Activated T-helper 1 cell treated with anti-CD3 and anti-CD28 coated beads, Interleukin-12 subunit alpha, Interleukin-12 subunit beta, Interleukin-2, Interleukin-4 antibody, amounts not matched to agents 30 ng/mL and 10 ng/mL and 1 ng/mL, durations not matched to agents 14 hours and 24 hours and 36 hours (primary cell): ENCODE results near the gene SERPINE2. TPM values are rescaled to one million over a fixed set of nuclear protein-coding genes. Genes with fewer than 3 reads are reported as not detected.
A peak's percentile ranks its signal among the peaks of the same experiment; 100 is the strongest.

Experiments used
- DNase-seq: peaks from one replicate; pipeline ENCODE4 v3.0.0; 2021; ENCODE audit warnings: low spot score
- H3K27ac Mint-ChIP-seq: one replicate; pipeline ENCODE4 v1.8.0; 2021; ENCODE audit warnings: mild to moderate bottlenecking, mixed read lengths
- H3K27me3 Mint-ChIP-seq: one replicate; pipeline ENCODE4 v1.8.0; 2022; ENCODE audit warnings: mild to moderate bottlenecking, moderate library complexity, mixed read lengths; ENCODE audit not compliant: insufficient read depth
- H3K36me3 Mint-ChIP-seq: one replicate; pipeline ENCODE4 v1.8.0; 2021; ENCODE audit warnings: low read depth, mixed read lengths
- H3K4me1 Mint-ChIP-seq: one replicate; pipeline ENCODE4 v1.8.0; 2021; ENCODE audit warnings: low read depth, mixed read lengths
- H3K4me3 Mint-ChIP-seq: one replicate; pipeline ENCODE4 v1.8.0; 2021; ENCODE audit warnings: mild to moderate bottlenecking, moderate library complexity, mixed read lengths
- H3K9me3 Mint-ChIP-seq: one replicate; pipeline ENCODE4 v1.8.0; 2021; ENCODE audit warnings: mixed read lengths
- intact Hi-C: fragments of 100-400 bp; cut with micrococcal nuclease; formaldehyde crosslinking; loops from one replicate; pipeline ENCODE4 v1.15.1; 2024
- total RNA-seq: library from RNA; stranded (reverse); gene quantifications from 2 replicates; pipeline ENCODE4 v1.2.3, GENCODE V29; 2022

SERPINE2 gene, protein sequence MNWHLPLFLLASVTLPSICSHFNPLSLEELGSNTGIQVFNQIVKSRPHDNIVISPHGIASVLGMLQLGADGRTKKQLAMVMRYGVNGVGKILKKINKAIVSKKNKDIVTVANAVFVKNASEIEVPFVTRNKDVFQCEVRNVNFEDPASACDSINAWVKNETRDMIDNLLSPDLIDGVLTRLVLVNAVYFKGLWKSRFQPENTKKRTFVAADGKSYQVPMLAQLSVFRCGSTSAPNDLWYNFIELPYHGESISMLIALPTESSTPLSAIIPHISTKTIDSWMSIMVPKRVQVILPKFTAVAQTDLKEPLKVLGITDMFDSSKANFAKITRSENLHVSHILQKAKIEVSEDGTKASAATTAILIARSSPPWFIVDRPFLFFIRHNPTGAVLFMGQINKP
- total RNA-seq, result 28.8 and 29.7 TPM in 2 replicates

DNA sequence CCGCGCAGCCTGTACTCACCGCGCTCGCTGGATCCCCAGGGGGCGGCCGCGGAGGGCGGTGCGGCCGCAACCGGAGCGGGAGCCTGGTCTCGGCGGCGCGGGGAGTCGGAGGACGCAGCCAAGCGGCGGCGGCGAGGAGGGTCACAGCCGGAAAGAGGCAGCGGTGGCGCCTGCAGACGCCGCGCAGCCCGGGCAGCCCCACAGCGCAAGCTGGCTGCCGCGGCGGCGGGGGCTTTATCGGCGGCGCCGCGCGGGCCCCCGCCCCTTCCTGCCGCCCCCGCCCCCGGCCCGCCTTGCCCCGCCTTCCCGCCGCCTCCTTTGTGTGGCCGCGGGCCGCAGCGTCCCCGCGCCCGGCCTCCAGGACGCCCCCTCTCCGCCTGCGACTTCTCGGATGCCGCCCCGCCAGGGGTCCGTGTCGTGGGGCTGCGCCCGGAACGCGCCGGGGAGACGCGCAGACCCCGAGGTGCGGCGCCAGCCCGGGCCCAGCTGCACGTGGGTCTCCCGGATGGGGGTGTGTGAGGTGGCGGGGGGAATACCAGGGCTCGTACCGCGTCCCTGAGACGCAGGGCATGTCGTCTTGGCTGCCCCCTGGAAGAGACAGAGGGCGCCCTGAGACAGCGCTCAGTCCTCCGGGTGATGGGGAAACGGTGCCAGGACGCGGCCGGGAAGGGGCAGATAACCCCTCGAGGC is at the start of gene SERPINE2:
SERPINE2 (minus strand) TSS at position 207 of the 690 bp plus-strand sequence. CDS start 37,386 bp downstream, outside the sequence.
- Mint-ChIP-seq H3K27ac (peak within 1 kb of the TSS; percentile 82), H3K4me1 (peaks cover 26% of the 10 kb centered on the region), H3K4me3 (peak within 1 kb of the TSS; percentile 97), H3K36me3 (peaks cover 6% of the 10 kb centered on the region), H3K27me3 (peaks cover 38% of the 10 kb centered on the region), H3K9me3 (no peaks in the 10 kb centered on the region)
- intact Hi-C loops, result loop anchor here (1.0 to 5.0 kb wide), 5 partner anchors 28 to 546 kb away; partner anchors contain the start of genes AP1S3 and CUL3
- peak; percentile 46 for DNase-seq

DNA sequence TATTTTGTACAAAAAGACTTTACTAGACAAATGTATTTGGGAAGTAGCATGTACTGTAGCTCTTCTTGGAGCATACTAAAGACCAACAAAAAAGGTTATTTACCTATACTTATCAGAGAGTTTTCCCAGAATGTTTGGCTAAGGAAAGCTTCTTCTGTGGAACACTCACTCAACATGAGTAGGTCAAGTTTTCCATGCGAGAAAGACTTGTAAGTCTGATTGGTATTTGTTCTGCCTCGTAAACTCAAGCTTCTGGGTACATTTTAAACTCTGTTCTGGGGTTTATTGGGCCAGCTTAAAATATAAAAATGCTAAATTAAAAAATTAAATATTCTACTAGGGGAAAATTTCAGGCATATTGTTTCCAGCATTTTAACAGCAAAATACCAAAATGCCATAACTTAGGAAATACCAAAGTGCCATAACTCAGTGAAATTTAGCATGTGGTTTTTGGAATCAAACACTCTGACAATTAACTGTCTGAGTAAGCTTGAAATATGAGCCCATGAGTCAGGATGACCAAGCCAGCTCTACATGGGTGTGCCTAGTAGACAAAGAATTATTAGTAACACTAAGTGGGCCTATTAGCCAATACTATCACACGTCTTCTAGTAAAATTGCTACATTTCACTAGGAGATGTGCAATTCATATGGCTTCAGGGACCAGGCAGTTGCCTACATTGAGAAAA is 47.3 kb upstream of the SERPINE2 start:
- Mint-ChIP-seq H3K4me1 (no peaks in the 10 kb centered on the region), H3K27me3 (no peaks in the 10 kb centered on the region), H3K36me3 (no peaks in the 10 kb centered on the region), H3K9me3 (no peaks in the 10 kb centered on the region), H3K27ac (no peak overlapping the region), H3K4me3 (no peak overlapping the region)
- intact Hi-C loops, result no loop called here
- DNase-seq, result no peak

DNA sequence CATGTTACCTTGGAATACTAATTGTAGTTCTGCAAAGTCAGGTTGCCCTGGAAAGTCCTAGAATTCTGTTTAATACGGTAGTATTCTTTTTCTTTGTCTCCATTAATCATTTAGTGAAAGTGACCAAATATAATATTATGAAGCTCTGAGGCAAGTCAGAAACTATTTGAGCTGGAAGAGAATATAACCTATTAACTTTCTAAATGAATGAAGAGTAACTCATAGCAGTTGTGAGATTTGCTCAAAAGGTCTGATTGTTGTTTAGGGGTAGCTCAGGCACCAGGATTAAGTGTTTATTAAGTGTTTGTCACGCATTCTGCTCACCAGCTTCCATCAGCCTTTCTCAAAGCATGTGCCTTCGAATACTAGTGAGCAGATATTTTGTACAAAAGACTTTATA is 46.7 kb upstream of the SERPINE2 start:
- intact Hi-C loops, result no loop called here
- Mint-ChIP-seq H3K9me3 (no peaks in the 10 kb centered on the region), H3K27ac (no peak overlapping the region), H3K36me3 (no peaks in the 10 kb centered on the region), H3K4me3 (no peak overlapping the region), H3K27me3 (no peaks in the 10 kb centered on the region), H3K4me1 (no peaks in the 10 kb centered on the region)
- DNase-seq, result no peak

DNA sequence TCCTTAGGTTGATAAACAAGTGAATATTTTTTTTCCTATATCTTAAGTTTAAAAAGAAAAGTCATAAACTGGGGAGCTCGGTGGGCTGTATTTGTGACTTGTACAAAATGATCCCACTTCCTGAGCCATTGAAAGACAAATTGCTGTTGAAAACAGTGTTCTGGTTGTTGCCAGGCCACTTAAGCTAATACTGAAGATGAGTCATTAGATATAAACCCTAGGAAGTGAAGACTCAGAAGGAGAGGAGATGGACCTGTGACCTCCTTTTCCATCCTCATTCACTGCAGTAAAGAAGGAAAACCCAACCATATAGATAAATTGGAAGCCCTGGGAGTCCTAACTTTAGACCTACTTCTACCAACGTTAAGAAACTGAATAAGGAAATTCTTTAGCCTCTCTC is 46.2 kb upstream of the SERPINE2 start:
- intact Hi-C loops, result no loop called here
- Mint-ChIP-seq H3K27me3 (no peaks in the 10 kb centered on the region), H3K9me3 (no peaks in the 10 kb centered on the region), H3K36me3 (no peaks in the 10 kb centered on the region), H3K4me1 (no peaks in the 10 kb centered on the region), H3K27ac (no peak overlapping the region), H3K4me3 (no peak overlapping the region)
- no peak for DNase-seq

DNA sequence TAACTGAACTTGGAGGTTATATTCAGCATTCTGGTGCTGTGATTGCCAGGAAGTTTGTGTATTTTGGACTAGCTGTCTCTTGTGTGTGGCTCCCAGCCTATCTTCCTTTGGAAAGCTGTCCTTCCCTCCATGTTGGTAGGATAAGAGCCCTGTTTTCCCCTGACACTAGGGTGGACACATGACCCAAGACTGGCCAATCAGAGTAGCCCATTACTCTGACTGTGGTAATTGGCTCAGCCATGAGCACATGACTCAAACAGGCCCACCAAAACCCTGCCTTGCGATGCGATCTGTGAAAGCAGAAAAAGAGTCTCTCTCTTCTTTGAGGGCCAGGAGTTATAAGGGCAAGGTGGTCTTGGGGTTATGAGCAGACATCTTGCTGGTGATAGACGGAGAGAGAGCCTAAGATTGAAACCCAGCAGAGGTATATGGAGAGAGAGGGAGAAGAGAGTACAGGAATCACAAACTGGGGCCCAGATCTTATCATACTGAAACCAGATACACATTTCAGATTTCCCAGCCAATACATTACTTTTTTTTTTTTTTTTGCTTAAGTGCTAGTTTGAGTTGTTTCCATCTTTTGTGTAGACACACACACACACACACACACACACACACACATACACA is 45.3 kb upstream of the SERPINE2 start:
- H3K27ac Mint-ChIP-seq, result no peak overlapping the region
- intact Hi-C loops, result no loop called here
- DNase-seq, result no peak

DNA sequence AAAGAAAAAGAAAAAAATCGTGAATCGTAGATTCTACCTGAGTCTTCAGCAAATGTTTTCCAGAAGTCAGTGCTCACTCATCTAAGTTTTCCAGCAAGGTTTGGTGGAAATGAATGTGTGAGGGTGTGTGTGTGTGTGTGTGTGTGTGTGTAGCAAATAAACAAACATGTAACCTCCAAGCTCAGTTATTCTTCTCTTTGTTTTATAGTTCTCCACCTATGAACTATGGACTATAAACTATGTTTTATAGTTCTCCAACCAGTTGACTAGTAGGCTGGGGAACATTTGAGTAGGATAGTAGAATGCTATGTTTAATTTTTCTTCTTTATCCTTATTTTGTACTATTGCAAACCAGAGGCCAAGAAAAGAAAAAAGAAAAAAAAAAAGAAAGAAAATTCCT is 44.6 kb upstream of the SERPINE2 start:
- intact Hi-C loops, result no loop called here

More for the DNA sequence above, 45.3 kb upstream of the SERPINE2 start:
- H3K36me3 Mint-ChIP-seq, result peaks cover 2% of the 10 kb centered on the region
- H3K4me1 Mint-ChIP-seq, result no peaks in the 10 kb centered on the region
- no peak overlapping the region for H3K4me3 Mint-ChIP-seq
- H3K27me3 Mint-ChIP-seq, result no peaks in the 10 kb centered on the region
- H3K9me3 Mint-ChIP-seq, result no peaks in the 10 kb centered on the region

DNA sequence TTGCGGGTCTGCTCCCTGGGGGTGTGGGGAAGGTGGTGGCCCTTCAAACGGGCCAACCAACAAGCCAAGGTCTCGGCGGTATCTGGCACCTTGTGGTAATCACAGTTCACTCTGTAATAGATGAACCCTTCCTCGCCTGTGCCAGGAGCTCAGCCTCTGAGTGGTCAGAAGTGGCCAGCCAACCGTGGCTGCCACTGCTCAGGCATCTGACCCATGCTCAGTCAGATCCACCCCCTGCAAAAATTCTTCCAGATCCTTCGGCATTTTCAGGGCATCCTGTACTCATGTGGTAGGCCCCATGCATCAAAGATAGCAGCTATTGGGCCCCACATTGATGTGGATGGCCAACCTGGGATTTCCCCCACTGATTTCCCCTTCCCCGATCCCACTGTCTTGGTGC is 39.6 kb upstream of the SERPINE2 start:
- Mint-ChIP-seq H3K36me3 (peaks cover 2% of the 10 kb centered on the region), H3K4me1 (no peaks in the 10 kb centered on the region), H3K9me3 (peaks cover 3% of the 10 kb centered on the region), H3K27me3 (peaks cover 2% of the 10 kb centered on the region), H3K4me3 (no peak overlapping the region), H3K27ac (no peak overlapping the region)
- DNase-seq, result no peak
- intact Hi-C loops, result no loop called here

More for the DNA sequence above, 44.6 kb upstream of the SERPINE2 start:
- Mint-ChIP-seq H3K27me3 (no peaks in the 10 kb centered on the region), H3K4me1 (no peaks in the 10 kb centered on the region), H3K9me3 (no peaks in the 10 kb centered on the region), H3K36me3 (peaks cover 2% of the 10 kb centered on the region), H3K27ac (no peak overlapping the region), H3K4me3 (no peak overlapping the region)
- no peak for DNase-seq

DNA sequence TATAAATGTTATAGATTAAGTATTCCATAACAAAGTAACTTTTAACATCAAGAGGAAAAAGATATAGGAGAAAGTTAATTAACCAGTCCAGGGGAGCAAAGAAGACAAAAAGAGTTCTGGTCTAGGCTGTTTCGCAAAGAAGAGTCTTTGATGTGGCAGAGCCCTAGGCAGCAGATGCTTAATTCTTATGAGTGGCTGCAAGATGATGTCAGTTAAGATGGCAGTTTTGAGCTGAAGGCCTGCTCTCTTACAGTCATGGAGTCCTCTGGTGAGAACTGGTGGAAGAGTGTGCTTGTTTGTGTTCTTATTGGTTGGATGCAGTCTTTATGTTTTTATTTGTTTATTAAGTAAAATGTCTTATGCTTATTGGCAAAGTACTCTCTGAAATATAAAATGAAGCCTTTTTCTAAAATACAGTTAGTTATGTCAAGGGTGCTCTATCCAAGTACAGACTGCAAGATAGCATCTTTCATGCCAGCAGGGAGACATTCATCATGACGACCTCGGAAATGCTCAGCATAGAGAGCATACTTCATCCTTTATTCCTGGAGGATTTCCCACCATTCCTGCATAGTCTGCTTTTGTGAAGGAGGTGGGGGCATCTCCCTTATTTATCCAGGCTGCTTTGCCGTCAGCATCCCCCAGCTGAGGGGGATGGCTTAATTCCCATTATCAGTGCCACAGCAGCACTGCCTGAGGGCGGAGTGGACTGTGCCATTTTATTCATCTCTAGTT is 38.9 kb upstream of the SERPINE2 start:
- DNase-seq, result no peak
- H3K4me1 Mint-ChIP-seq, result no peaks in the 10 kb centered on the region
- intact Hi-C loops, result no loop called here
- H3K27me3 Mint-ChIP-seq, result peaks cover 2% of the 10 kb centered on the region
- H3K4me3 Mint-ChIP-seq, result no peak overlapping the region
- no peak overlapping the region for H3K27ac Mint-ChIP-seq
- peaks cover 2% of the 10 kb centered on the region for H3K36me3 Mint-ChIP-seq
- peaks cover 3% of the 10 kb centered on the region for H3K9me3 Mint-ChIP-seq

DNA sequence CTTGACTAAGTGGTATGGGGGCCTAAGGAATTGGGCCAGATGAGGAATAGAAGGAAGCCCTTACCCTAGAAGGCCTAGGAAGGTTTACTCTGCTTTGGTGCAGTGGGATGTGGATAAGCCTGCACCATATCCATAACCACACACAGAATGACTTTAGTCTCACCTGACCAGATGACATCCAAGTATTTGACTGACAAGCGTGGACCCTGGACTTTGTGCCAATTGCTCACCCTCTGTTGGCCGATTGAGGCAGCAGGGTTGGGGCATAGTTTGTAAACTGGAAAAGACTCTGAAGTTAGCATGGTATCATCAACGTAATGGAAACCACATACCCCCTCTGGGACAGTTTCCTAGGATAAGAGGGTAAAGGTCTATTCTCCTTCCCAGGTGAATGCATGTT is 36.5 kb upstream of the SERPINE2 start:
- no peaks in the 10 kb centered on the region for H3K4me1 Mint-ChIP-seq
- intact Hi-C loops, result no loop called here
- peaks cover 2% of the 10 kb centered on the region for H3K36me3 Mint-ChIP-seq
- DNase-seq, result no peak
- no peak overlapping the region for H3K4me3 Mint-ChIP-seq
- H3K27me3 Mint-ChIP-seq, result peaks cover 2% of the 10 kb centered on the region
- peaks cover 3% of the 10 kb centered on the region for H3K9me3 Mint-ChIP-seq
- H3K27ac Mint-ChIP-seq, result no peak overlapping the region

DNA sequence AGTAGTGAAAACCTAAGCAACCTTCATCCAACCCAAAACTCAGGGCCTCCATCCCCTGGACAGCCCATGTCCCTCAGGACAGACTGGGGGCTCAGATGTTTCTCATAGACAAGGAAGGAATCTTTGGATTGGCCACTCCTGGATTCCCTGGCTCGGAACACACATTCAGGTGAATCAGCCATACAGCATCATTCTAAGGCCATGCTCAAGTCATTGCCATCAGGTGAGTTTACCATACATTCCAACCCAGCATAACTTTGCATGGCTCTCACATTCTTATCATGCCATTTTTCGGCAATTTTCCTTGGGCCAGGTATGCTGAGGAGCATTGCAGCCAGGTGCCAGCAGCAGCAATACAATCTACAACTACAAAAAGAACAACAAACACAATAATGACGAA is 34.6 kb upstream of the SERPINE2 start:
- no peaks in the 10 kb centered on the region for H3K4me1 Mint-ChIP-seq
- no peak overlapping the region for H3K27ac Mint-ChIP-seq
- DNase-seq, result no peak
- H3K27me3 Mint-ChIP-seq, result peaks cover 2% of the 10 kb centered on the region
- H3K4me3 Mint-ChIP-seq, result no peak overlapping the region
- intact Hi-C loops, result no loop called here
- H3K36me3 Mint-ChIP-seq, result no peaks in the 10 kb centered on the region
- peaks cover 3% of the 10 kb centered on the region for H3K9me3 Mint-ChIP-seq

DNA sequence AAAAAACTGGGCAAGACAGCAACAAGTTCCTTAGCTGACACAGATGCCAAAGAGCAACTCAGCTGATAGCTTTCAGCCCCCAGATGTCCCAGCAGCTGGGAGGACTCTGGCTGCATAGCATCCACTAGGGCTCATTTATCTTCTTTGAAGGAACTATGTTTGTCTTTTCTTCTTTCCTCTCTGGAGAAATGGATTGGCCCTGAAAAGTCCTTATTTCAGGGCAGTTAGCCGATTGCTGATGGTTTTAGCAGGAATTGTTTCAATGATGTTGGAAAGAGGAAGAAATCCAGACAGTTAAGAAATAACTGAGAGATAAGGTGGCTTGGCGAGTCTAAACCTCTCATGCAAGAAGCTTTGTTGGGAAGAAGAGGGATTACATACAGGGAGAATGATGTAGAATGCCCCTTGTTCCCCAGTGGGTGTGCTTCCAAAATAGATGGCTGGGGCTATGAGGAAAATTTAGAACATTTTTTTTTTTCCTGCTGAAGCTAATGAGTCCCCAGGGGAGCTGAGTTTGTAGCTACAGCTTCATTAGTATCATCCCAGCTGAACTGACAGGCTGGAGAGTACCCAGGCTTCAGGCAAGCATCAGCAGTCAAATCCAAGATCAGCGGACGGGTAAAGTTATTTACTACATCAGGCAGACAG is 33.6 kb upstream of the SERPINE2 start:
- peaks cover 3% of the 10 kb centered on the region for H3K9me3 Mint-ChIP-seq
- intact Hi-C loops, result no loop called here
- DNase-seq, result no peak
- H3K27me3 Mint-ChIP-seq, result peaks cover 4% of the 10 kb centered on the region
- H3K27ac Mint-ChIP-seq, result no peak overlapping the region
- no peaks in the 10 kb centered on the region for H3K36me3 Mint-ChIP-seq
- H3K4me3 Mint-ChIP-seq, result no peak overlapping the region
- H3K4me1 Mint-ChIP-seq, result no peaks in the 10 kb centered on the region

DNA sequence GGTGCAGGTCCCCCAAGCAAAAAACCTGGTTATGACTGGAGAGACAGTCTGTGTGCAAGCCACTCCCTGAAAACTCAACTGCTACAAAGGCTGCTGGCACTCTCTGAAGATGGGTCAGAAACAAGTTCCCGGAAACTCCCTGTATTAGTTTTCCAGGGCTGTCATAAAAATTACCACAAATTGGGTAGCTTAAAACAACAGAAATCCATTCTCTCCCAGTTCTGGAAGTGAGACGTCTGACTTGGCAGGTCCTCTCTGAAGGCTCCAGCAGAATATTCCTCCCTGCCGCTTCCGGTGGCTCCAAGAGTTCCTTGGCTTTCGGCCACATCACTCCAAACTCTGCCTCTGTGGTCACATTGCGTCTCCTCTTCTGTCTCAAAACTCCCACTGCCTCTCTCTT is 30.1 kb upstream of the SERPINE2 start:
- Mint-ChIP-seq H3K36me3 (no peaks in the 10 kb centered on the region), H3K4me3 (no peak overlapping the region), H3K27ac (no peak overlapping the region), H3K27me3 (peaks cover 9% of the 10 kb centered on the region), H3K4me1 (no peaks in the 10 kb centered on the region), H3K9me3 (peaks cover 3% of the 10 kb centered on the region)
- no peak for DNase-seq
- intact Hi-C loops, result no loop called here
